OCI-LY1 (cell line): ENCODE measurements around the gene SNPH.

Experiments
- EZH2 ChIP-seq: fragments of 200-600 bp; sonication (generic), shearing (Covaris generic); IDR thresholded peaks from 2 replicates; pipeline ENCODE4 v1.8.0; 2017; ENCODE audit warnings: borderline replicate concordance, mixed run types, mild to moderate bottlenecking, antibody characterized with exemption, low read length, moderate library complexity, mixed read lengths
- TF ChIP-seq, protein P1 (sequence below): fragments of 200-600 bp; sonication (generic), shearing (Covaris generic); IDR thresholded peaks from 2 replicates; pipeline ENCODE4 v1.5.1; 2017; ENCODE audit warnings: mild to moderate bottlenecking, antibody characterized with exemption, low read length, moderate library complexity, mixed read lengths

DNA sequence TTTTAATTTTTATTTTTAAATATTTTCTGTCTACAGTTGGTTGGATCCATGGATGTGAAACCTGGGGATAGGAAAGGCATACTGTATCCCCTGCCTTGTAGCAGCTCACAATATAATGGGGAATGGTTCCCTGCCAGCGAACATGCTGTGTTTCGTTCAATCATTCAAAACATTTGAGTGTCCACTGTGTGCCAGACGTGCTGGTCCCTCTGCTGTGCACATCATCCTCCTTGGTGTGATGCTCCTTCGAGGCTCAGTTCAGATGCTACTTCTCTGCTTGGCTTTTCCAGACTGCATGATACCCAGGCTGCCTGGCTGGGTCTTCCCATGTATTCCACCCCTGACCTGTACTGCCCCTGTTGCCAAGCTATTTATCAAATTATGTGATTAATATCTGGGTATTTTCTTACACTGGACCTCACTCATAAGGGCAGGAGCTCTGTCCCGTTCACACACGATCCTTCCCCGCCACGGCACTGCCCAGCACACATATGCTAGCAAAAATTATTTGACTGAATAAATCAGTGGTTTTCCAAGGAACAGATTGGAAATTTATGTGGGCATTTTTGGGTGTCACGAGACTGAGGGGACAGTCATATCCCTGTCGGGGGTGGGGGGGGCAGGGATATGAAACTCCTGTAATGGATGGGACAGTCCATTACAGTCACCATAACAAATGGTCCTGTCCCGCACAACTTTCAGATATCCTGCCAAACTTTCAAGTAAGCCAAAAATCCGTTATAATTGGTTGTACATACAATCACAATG is 57.9 kb downstream of the SNPH start:
- TF ChIP-seq, protein P1, sequence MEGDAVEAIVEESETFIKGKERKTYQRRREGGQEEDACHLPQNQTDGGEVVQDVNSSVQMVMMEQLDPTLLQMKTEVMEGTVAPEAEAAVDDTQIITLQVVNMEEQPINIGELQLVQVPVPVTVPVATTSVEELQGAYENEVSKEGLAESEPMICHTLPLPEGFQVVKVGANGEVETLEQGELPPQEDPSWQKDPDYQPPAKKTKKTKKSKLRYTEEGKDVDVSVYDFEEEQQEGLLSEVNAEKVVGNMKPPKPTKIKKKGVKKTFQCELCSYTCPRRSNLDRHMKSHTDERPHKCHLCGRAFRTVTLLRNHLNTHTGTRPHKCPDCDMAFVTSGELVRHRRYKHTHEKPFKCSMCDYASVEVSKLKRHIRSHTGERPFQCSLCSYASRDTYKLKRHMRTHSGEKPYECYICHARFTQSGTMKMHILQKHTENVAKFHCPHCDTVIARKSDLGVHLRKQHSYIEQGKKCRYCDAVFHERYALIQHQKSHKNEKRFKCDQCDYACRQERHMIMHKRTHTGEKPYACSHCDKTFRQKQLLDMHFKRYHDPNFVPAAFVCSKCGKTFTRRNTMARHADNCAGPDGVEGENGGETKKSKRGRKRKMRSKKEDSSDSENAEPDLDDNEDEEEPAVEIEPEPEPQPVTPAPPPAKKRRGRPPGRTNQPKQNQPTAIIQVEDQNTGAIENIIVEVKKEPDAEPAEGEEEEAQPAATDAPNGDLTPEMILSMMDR, result no peak
- no peak for TF ChIP-seq EZH2
